NCI-H446 (cell line): ENCODE results near the gene SEZ6L.

Experiments
- DNase-seq, 2 experiments: peaks; one replicate each; lab custom pipeline; 2025; lab: John Stamatoyannopoulos, UW

SEZ6L gene

DNA sequence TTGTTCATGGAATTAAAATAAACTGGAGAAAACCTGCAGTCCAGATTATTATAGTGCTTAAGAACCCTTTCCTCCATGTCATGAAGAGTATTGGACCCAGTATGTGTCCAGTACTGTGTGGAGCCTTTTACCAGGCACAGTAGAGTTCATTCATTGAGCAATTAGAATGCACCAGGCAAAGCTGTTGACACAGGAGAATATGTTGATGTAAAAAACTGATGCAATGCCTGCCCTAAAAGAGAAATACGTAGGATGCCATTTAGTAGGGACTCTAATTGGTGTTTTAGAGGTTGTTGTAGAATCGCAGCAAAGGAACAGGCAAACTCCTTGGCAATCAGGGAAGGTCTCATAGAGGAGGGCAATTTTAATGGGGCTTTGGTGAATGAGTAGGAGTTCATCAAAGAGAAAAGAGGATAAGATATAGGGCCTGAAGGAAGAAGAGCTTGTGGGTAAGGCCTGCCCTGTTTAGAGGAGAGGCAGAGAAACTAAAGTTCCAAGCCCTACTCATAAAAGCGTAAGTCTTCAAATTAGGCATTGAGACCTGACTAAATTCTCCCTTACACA, 126.4 kb downstream of the SEZ6L start:
- DNase-seq, result no peak

DNA sequence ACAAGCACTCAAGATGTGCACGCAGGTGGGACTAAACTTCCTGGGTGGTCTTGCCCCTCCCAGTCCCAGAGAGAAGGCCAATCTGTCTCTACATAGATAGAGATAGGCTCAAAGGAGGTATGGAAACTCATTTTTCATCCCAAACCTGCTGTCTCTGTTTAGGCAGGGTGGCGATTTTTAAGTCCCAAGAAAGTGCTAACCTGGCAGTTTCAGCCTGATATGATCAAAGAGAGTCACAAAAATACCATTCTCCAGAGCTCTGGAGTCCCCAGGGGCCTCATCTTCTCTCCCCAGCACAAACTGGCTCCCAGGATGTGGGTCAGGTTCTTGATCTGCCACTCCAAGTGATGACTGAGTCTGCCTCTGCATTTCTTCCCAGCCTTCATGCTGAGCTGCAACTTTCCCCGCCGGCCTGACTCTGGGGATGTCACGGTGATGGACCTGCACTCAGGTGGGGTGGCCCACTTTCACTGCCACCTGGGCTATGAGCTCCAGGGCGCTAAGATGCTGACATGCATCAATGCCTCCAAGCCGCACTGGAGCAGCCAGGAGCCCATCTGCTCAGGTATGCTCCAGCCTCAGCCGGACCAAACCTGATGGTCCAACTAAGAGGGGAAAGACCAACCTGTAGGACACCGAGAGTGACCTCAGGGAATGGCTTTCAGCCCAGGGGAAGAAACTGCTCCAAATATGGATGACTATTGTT, 129.5 kb downstream of the SEZ6L start:
- DNase-seq, result no peak

DNA sequence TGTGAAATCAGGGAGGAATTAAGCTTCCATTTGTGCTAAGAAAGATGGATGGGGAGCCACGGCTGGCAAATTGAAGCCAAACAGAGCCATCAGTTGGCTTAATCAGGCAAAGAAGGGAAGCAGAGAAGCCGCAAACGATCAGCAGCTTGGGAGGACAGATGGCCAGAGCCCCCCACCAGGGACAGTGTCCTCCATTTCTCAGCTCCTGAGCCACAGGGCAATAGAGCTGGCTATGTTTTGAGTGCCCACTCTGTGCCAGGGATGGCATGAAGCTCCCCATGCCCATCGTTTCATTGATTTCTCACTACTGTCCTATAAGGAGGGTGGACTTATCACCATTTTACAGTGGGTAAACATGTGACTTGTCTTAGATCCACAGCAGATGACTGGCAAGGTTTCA, 133.5 kb downstream of the SEZ6L start:
- peak in 1 of 2 experiments; percentile 83 for DNase-seq

DNA sequence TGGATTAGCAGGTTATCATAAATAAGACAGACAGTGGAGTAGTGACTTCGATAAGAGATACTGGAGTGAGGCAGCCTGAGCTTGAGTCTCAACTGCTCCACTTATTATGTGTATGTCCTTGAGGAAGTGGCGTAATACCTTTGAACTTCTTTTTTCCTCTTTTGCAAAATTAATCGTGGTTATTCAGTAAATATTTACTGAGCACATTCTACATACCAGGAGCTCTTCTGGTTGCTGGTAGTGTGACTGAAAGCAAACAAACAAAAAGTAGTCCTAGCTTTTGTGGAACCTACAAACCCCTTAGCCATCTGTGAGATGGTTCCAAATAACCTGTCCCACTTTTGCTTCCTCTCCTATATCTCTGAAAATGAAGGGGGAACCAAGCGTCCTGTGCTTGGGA, 134.2 kb downstream of the SEZ6L start:
- DNase-seq, result no peak

DNA sequence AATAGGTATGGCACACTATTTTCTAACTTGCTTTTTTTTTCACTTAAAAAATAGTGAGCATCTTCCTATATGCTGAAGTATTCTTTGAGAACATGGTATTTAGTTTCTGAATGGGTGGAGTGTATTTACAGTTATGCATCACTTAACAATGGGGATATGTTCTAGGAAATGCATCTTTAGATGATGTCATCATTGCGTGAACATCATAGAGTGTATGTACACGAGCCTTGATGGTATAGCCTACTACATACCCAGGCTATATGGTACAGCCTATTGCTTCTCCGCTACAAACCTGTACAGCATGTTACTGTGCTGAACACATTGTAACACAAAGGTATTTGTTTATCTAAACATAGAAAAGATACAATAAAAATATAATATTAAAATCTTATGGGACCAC, 135.5 kb downstream of the SEZ6L start:
- no peak for DNase-seq

DNA sequence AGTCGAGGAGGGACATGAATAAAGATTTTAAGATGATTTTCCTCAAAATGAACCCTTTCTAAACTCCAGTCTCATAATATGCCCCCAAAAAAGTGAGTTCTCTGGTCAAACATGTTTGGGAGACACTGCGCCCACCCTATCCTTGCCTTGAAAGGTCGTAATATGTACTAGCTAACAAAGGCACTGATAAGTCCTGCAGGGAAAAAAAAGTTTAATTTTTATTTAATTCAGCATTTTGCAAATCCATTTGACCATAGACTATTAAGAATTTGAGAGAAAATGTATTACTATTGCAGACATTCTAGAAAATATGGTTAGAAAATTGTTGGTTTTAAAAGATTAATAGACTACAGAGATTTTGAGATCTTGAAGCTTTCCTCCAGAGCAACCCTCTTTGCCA, 139.2 kb downstream of the SEZ6L start:
- DNase-seq, result no peak

DNA sequence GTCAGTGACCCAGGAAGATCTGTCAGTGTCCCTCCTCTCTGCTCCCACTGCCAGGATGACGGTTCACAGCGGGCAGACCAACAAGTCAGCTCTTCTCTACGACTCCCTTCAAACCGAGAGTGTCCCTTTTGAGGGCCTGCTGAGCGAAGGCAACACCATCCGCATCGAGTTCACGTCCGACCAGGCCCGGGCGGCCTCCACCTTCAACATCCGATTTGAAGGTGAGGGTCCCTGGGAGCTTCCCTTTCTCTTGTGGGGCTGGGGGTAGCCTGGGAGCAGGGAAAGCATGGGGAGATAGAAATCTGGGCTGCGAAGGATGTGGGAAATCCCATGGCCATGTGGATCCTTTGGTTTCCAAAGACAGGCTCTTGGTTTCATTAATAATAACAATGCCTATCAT, 141.4 kb downstream of the SEZ6L start:
- no peak for DNase-seq

DNA sequence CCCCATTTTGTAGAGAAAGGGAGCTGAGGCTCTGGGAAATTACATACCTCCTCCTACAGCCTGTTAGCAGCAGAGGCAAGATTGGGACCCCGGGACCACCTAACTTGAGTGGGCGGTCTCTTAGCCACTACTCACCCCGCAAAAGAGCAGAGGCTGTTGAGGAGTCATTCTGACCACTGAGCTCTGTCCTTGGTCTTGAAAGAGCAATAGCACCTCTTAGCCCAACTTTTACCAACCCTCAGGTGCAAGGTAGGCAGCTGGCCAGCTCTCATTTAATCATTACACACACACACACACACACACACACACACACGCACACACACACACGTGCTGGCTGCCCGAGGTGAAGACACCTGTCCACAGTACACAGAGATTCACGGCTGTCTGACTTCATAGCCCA, 144.0 kb downstream of the SEZ6L start:
- DNase-seq, result no peak

DNA sequence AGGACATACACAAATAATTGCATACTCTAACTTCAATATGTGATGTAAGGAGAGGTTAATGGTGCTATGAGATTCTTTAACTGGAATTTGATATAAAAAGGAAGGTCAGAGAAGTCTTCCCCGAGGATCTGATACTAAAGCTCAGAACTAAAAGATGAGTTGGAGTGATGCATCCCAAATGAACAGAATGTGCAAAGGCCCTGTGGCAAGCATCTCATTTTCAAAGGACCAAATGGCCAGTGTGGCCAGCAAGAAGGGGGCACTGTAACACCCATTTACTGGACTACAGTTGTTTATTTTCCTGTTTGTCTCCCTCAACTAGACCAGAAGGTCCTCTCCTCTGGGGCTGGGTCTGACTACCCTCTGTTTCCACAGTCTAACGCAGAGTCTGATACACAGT, 144.9 kb downstream of the SEZ6L start:
- no peak for DNase-seq

DNA sequence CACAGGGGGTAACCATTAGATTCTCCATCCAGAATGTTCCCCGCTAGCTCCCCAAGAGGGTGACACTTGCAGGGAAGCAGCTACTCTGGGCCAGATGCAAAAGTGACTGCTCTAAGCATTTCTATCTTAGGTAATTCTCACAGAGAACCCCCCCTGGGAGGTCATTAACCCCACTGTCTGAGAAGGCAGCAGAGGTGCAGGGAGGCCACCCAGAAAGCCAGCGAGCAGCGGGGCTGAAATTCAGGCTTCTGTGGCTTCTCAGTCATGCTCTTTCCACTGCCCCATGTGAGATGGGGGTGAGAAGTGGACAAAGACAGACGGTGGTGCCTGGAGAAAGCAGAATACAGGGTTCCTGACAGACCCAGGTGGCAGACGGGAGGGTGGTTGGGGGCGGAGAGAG, 145.4 kb downstream of the SEZ6L start:
- no peak for DNase-seq

DNA sequence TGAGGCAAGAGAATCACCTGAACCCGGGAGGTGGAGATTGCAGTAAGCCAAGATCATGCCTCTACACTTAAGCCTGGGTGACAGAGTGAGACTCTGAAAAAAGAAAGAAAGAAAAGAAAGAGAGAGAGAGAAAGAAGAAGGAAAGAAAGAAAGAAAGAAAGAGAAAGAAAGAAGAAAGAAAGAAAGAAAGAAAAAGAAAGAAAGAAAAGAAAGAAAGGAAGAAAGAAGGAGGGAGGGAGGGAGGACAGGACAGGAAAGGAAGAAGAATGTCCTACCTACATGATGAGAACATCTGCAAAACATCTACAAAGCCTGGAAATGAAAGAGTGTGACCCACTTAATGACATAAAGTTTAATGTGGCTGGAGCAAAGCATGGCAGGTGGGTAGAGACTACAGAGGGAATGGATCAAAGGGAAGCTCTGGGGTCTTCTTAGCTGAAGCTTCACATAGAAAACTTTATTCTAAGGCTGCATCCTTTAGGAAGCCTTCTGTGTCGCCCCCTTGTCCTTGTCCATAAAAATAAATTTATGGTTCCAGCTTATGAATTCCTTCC, 147.5 kb downstream of the SEZ6L start:
- DNase-seq, result no peak

DNA sequence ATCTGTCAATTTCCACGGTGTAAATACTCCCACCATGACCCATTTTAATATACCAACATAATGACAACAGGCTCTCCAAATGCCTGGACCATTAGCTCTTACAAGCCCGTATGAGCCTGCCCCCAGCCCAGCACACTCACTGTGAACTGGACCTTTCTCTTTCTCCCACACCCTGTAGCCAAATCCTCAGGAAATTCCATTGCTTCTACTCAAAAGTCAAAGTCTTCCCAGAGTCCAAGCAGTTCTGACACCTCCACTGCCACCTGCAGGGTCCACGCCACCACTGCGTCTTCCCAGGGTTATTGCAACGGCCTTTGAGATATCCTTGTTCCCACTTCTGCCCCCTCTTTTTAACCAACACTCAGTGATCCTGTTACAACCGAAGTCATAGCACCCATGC, 149.7 kb downstream of the SEZ6L start:
- DNase-seq, result no peak

DNA sequence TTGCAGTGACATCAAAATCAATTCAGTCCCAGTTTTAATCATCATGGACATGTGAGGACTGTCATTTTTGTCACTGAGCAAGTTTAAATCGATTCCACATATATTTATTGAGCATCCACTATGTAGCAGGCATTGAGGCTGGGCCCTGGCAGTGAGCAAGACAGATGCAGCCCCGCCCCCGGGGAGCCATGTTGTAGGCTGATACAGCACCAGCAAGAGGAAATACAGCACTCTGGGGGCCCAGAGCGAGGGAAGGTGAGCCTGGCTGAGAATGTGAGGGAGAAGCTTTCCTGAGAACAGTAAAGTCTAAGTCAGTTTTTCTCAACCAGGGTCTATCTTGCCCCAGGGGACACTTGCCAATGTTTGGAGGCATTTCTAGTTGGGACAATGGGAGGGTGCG, 151.2 kb downstream of the SEZ6L start:
- peak in 1 of 2 experiments; percentile 15 for DNase-seq

DNA sequence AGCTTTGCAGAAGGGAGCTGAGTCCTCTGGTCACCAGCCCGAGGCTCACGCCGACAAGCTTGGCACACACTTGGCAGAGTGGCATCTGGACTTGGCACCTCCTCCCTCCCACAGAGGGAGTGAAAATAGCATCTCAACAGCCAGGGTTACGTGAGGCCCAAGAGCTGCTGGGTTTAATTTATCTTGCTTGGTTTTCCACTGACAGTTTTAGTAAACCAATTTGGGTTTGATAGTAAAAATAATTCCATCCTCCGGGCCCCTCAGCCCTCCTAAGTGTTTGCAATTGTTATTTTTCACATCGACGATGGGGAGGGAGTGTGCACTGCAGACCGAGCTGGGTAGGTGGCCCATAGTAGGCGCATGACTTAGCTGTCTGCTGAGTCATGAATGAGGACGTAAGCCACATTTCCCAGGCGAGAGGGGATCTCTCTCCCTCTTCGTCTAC, 152.2 kb downstream of the SEZ6L start:
- DNase-seq, result peak; percentile 22 to 73

DNA sequence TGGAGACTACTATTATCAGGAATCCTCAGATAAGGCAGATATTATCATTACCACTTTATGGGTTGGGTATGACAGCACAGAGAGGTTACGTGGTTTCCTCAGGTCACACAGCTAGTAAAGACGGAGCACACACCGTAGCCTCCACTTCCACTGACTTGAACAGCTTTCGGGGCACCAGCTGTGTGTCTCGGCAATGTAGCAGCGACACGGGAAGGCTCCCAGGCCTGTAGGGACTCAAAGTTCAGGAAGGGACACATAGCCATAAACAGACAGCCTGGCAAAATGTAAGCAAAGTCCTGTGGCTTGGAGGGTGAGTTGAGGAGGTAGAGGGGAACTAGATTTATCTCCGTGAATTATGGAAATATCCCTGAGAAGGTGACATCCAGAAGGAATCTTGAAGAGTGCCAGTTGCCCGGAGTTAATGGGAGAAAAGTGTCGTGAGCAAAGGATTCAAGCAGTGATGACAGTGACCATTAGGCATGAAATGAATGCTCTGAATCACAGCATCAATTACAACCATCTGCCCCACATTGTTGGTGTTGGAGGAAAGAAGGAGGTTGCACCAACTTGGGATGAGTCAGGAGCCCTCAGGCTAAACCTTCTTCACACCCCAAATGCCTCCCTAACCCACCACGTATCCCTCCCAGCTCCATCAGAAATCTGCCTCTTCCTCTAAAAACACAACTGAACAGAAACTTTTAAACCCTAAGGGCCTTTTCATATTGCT, 153.1 kb downstream of the SEZ6L start:
- DNase-seq, result peak in 1 of 2 experiments; percentile 83

DNA sequence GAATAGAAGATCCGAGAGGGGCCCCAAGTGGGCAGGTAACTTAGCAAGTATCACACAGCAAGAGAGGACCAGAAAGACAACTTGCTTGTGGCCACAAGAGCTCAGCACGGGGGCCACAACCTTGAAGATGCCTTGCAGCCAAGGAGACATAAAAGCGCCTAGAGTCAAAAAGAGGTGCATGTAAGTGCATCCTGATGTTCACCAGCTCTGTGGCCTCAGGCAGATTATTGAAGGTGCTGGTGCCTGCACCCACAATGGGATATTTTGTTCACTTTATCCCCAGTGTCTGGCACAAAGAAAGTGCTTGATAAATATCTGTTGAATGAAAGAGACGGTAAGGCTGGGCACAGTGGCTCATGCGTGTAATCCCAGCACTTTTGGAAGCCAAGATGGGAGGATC, 153.8 kb downstream of the SEZ6L start:
- no peak for DNase-seq

DNA sequence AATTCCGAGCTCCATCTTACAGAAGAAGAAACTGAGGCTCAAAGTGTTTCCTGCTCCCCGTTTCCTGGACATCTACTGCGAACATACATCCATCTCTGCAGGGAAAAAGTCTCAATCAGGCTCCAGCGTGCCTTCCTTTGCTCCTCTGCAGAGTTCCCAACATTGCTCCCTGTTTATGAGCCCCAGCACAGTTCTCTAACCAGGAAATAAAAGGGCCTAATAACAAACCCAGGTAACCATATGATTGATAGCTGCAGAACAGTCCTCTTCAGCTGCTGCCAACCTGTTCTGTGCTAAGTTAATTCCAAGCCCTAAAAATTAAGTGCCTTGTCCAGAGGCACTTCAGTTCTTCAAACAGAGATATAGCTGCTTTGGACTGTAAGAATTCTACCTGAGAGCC, 154.9 kb downstream of the SEZ6L start:
- no peak for DNase-seq

DNA sequence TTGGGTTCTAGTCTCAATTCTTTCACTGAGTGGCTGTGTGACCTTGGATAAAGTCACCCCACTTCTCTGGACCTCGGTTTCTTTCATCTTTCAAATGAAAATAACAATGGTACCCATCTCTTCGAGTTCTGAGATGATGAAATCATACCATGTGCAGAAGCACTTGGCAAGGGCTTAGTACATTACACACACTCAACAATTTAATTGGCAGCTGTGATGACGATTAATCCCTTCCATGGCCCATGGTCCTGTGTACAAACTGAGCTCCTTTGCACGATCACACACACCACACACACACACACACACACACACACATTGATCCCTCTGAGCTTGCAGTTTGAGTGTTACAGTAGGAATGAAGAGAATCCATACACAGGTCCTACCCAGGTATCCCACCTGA, 156.4 kb downstream of the SEZ6L start:
- peak in 1 of 2 experiments; percentile 36 for DNase-seq

DNA sequence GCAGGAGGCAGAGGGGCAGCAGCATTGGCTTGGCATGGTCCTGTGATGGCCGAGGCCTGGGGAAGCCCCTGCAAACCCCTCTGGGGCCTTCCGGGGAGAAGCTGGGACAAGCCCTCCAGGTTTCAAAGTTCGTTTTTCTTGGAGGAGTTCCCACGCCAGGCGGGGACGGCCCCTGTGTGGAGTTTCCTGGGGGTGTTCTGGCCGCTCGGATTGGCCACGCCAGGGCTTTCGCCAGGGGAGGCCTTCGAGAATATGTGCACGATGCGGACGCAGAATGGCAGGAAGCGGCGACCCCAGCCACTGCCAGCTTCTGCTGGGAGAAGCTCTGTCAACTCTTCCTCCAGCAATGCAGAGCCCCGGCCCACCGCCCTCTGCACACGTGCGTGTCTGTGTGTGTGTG, 157.5 kb downstream of the SEZ6L start:
- no peak for DNase-seq

DNA sequence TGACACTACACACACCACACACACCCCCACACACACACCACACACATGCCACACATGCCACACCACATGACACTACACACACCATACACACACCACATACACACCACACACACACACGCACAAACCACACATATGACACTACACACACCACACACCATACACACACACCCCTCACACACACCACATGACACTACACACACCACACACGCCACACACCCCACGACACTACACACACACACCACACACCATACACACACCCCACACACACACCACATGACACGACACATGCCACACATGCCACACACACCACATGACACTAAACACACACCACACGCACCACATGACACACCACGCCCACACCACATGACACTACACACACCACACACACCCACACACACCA, 158.0 kb downstream of the SEZ6L start:
- DNase-seq, result no peak

DNA sequence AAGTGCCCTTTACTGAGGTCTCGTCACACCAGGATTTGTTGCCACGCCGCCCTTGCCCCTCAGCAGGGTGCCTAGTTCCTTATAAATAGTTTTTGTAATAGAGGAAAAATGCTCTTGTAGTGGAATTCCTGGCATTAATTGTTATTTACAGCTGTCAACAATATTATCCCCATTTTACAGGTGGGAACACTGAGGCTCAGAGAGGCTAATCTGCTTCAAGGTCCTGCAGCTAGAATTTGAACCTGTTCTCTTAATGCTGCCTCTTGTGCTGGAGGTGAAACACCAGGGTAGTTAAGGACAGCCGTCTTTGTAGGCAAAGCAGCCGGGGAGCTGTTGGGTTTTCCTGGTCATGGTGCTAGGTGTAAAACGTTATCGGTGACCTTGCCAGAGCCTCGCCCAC, 159.0 kb downstream of the SEZ6L start:
- DNase-seq, result no peak

DNA sequence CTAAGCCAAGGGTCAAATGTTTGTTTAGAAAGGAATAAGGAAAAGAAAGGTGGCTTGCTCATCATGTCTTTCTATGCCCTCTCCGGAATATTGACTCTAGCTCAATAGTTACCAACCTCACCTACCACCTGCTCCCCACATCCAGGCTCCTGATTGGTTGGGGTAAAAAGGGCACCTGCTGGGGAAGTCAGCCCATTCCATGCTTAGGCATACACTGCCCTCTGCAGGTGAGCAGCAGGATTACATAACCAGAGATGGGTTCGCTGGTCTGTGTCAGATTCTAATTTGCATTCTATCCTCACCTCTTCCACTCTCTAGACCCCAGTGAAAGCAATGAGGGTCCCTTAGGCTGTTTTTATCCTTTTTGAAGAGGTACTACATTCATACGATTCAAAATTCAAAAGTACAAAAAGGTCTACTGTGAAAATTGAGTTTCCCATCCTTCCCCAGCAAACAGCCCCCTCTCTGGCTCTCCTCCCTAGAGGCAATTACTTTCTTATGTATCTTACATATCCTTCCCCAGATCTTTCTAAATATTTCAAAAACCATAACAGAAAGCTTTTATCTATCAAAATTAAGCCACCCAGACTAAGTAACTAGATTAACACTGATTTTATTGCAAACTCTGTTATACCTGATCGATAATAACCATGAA, 161.8 kb downstream of the SEZ6L start:
- DNase-seq, result peak in 1 of 2 experiments; percentile 67
